Ureter (tissue), 1 donor: ENCODE results near the gene SLC39A11. TPM values are rescaled to one million over a fixed set of nuclear protein-coding genes. Genes with fewer than 3 reads are reported as not detected.

Source experiments
- DNase-seq: peaks from one replicate; pipeline ENCODE4 v3.0.0-alpha.2; 2020; ENCODE audit warnings: low spot score
- total RNA-seq: library from RNA; stranded (reverse); gene quantifications from one replicate; pipeline ENCODE4 v1.2.4, GENCODE V29; 2023
- donor health status: DM: yes; HTN: yes; CAD: no.

SLC39A11 gene
- total RNA-seq, 1 donor from 2014 or later: 60.3 TPM

- no peak for DNase-seq
These were observed 49.4 kb downstream of the SLC39A11 start for GRCh38 chr17:73042809-73043685.

GRCh38 chr17:73042225-73042624 lies 50.3 kb downstream of the SLC39A11 start:
- no peak for DNase-seq

- no peak for DNase-seq
These were observed 53.2 kb downstream of the SLC39A11 start for GRCh38 chr17:73039282-73039681.

- no peak for DNase-seq
These were observed 61.0 kb downstream of the SLC39A11 start for GRCh38 chr17:73031472-73031871.

GRCh38 chr17:73030995-73031394 lies 61.5 kb downstream of the SLC39A11 start:
- DNase-seq: no peak

- no peak for DNase-seq
These were observed 62.0 kb downstream of the SLC39A11 start for GRCh38 chr17:73030501-73030921.

GRCh38 chr17:73029991-73030390 lies 62.5 kb downstream of the SLC39A11 start:
- DNase-seq: no peak

- no peak for DNase-seq
These were observed 63.5 kb downstream of the SLC39A11 start for GRCh38 chr17:73029021-73029420.

GRCh38 chr17:73028299-73028755 lies 64.2 kb downstream of the SLC39A11 start:
- no peak for DNase-seq

- no peak for DNase-seq
These were observed 65.3 kb downstream of the SLC39A11 start for GRCh38 chr17:73027130-73027741.

GRCh38 chr17:73025041-73025560 lies 67.4 kb downstream of the SLC39A11 start:
- DNase-seq: no peak

- DNase-seq: no peak
These were observed 68.7 kb downstream of the SLC39A11 start for GRCh38 chr17:73023759-73024158.

- no peak for DNase-seq
These were observed 69.8 kb downstream of the SLC39A11 start for GRCh38 chr17:73022694-73023093.

GRCh38 chr17:73021771-73022170 lies 70.7 kb downstream of the SLC39A11 start:
- no peak for DNase-seq

GRCh38 chr17:73020110-73020509 lies 72.4 kb downstream of the SLC39A11 start:
- DNase-seq: no peak

- no peak for DNase-seq
These were observed 73.9 kb downstream of the SLC39A11 start for GRCh38 chr17:73018599-73018998.

- no peak for DNase-seq
These were observed 74.8 kb downstream of the SLC39A11 start for GRCh38 chr17:73017658-73018057.

GRCh38 chr17:73015722-73016276 lies 76.7 kb downstream of the SLC39A11 start:
- no peak for DNase-seq

- DNase-seq: no peak
These were observed 78.4 kb downstream of the SLC39A11 start for GRCh38 chr17:73013816-73014663.

GRCh38 chr17:73013301-73013700 lies 79.2 kb downstream of the SLC39A11 start:
- no peak for DNase-seq

- no peak for DNase-seq
These were observed 81.4 kb downstream of the SLC39A11 start for GRCh38 chr17:73011016-73011486.
